Keratinocyte (primary cell): Measurements from ENCODE around the gene DHTKD1. TPM values are rescaled to one million over a fixed set of nuclear protein-coding genes. Genes with fewer than 3 reads are reported as not detected.

ENCODE experiments used
- DNase-seq: peaks from one replicate; pipeline ENCODE4 v3.0.0-alpha.2; 2011; ENCODE audit warnings: low read depth, missing footprints, low spot score
- FAIRE-seq: peaks from 2 replicates; lab custom pipeline; 2011; peaks lifted over from hg19 to GRCh38; lab: Jason Lieb, UNC
- H2AFZ ChIP-seq: 2 replicates; pipeline ENCODE4 v1.6.0; 2012; ENCODE audit warnings: low read length, control low read depth, inconsistent platforms; ENCODE audit not compliant: control insufficient read depth
- H3K27ac ChIP-seq: 2 replicates; pipeline ENCODE4 v1.5.1; 2011; ENCODE audit warnings: low read length; ENCODE audit not compliant: control insufficient read depth, insufficient read depth
- H3K27me3 ChIP-seq: 3 replicates; pipeline ENCODE4 v1.6.0; 2011; ENCODE audit warnings: low read length; ENCODE audit not compliant: control insufficient read depth, insufficient read depth; ENCODE audit errors: extremely low read depth
- H3K36me3 ChIP-seq, 2 experiments: 2 replicates in 1 of 2; 3 replicates in 1 of 2; pipeline ENCODE4 v1.5.1; 2011; ENCODE audit warnings: low read length in 2 of 2, mild to moderate bottlenecking in 1 of 2; ENCODE audit not compliant: control insufficient read depth in 2 of 2, insufficient read depth in 2 of 2; ENCODE audit errors: extremely low read depth in 1 of 2
- H3K4me1 ChIP-seq: 3 replicates; pipeline ENCODE4 v1.5.1; 2011; ENCODE audit warnings: low read length; ENCODE audit not compliant: control insufficient read depth, insufficient read depth; ENCODE audit errors: extremely low read depth
- H3K4me2 ChIP-seq: 3 replicates; pipeline ENCODE4 v1.6.0; 2011; ENCODE audit warnings: low read depth, low read length; ENCODE audit not compliant: control insufficient read depth, insufficient read depth; ENCODE audit errors: extremely low read depth
- H3K4me3 ChIP-seq, 3 experiments: fragments of 200-600 bp in 1 of 3; sonication (generic) in 1 of 3; 2 replicates in 2 of 3; 3 replicates in 1 of 3; pipeline ENCODE4 v1.5.1; 2011 to 2016; ENCODE audit warnings: low read length in 3 of 3, mild to moderate bottlenecking in 3 of 3, control low read depth in 2 of 3, inconsistent platforms in 1 of 3, low read depth in 1 of 3, mixed read lengths in 1 of 3, mixed run types in 1 of 3, moderate library complexity in 1 of 3; ENCODE audit not compliant: control insufficient read depth in 2 of 3, insufficient read depth in 2 of 3; ENCODE audit errors: extremely low read depth in 1 of 3
- H3K79me2 ChIP-seq: 2 replicates; pipeline ENCODE4 v1.6.0; 2012; ENCODE audit warnings: low read length; ENCODE audit not compliant: control insufficient read depth, insufficient read depth
- H3K9ac ChIP-seq: 3 replicates; pipeline ENCODE4 v1.6.0; 2011; ENCODE audit warnings: low read length; ENCODE audit not compliant: control insufficient read depth, insufficient read depth; ENCODE audit errors: extremely low read depth
- H3K9me1 ChIP-seq: 3 replicates; pipeline ENCODE4 v1.6.0; 2011; ENCODE audit warnings: low read length; ENCODE audit not compliant: control insufficient read depth, insufficient read depth; ENCODE audit errors: extremely low read depth
- H3K9me3 ChIP-seq: 2 replicates; pipeline ENCODE4 v1.5.1; 2012; ENCODE audit warnings: low read depth, low read length; ENCODE audit not compliant: control insufficient read depth
- H4K20me1 ChIP-seq: 3 replicates; pipeline ENCODE4 v1.6.0; 2011; ENCODE audit warnings: low read length; ENCODE audit not compliant: control insufficient read depth, insufficient read depth; ENCODE audit errors: extremely low read depth
- CTCF ChIP-seq, 3 experiments: IDR thresholded peaks in 1 of 3; conservative IDR thresholded peaks in 1 of 3; optimal IDR thresholded peaks in 1 of 3; 2 replicates in 2 of 3; 3 replicates in 1 of 3; pipeline versions ENCODE3 to v1.5.1; 2011; ENCODE audit warnings: low read length in 3 of 3, mild to moderate bottlenecking in 3 of 3, moderate library complexity in 2 of 3, control low read depth in 1 of 3, inconsistent platforms in 1 of 3; ENCODE audit not compliant: insufficient read depth in 2 of 3; ENCODE audit errors: extremely low read depth in 1 of 3
- EZH2 ChIP-seq: IDR thresholded peaks from one replicate; pipeline ENCODE4 v1.6.1; 2012; ENCODE audit warnings: inconsistent platforms, mild to moderate bottlenecking, low read length, moderate library complexity
- dilution Hi-C: fragments of 300-500 bp; cut with MboI; formaldehyde crosslinking; loops from one replicate; pipeline ENCODE4 v1.7.0; 2020; ENCODE audit warnings: low sequenced_read_pairs; ENCODE audit not compliant: extremely low pct_ligation_motif_present
- polyA plus RNA-seq, 5 experiments: library from polyadenylated mRNA; depleted of rRNA in 3 of 5; stranded (reverse) in 3 of 5; stranded (forward) in 1 of 5; unstranded in 1 of 5; fragments of >200 nt; gene quantifications; 1 replicate in 1 of 5; 2 replicates in 3 of 5; 3 replicates in 1 of 5; pipeline versions ENCODE4 v1.2.1 to v1.2.3, GENCODE V29; 2011 to 2012; ENCODE audit warnings: missing spikeins in 2 of 5, low read depth in 1 of 5, low replicate concordance in 1 of 5

The DHTKD1 gene
- polyA plus RNA-seq, 1 donor (not counting 4 experiments of a cell fraction or from before 2014, with no cell fraction given) = 12.8 TPM

GRCh38 chr10:12045596-12045995 lies 23.2 kb upstream of the DHTKD1 start:
- peaks cover 20% of the 10 kb centered on the region for H3K79me2 ChIP-seq
- H3K36me3 ChIP-seq = no peaks in the 10 kb centered on the region
- H3K4me1 ChIP-seq = peaks cover 11% of the 10 kb centered on the region
- dilution Hi-C loops = no loop called here
- H3K9me1 ChIP-seq = no peaks in the 10 kb centered on the region
- no peak for TF ChIP-seq CTCF (optimal IDR thresholded peaks at IDR 0.05 in 1 of 3, IDR thresholded peaks at IDR 0.05 in 1 of 3, conservative IDR thresholded peaks at IDR 0.05 in 1 of 3; ENCODE audit: extremely low read depth in 1 of 3, insufficient read depth in 2 of 3, low read length in 3 of 3)
- TF ChIP-seq EZH2 = no peak
- no peak overlapping the region for H2AFZ ChIP-seq
- no peak overlapping the region for H3K4me2 ChIP-seq
- H4K20me1 ChIP-seq = no peaks in the 10 kb centered on the region
- H3K9ac ChIP-seq = no peak overlapping the region
- no peak overlapping the region for H3K27ac ChIP-seq
- no peak for DNase-seq
- FAIRE-seq = no peak
- no peaks in the 10 kb centered on the region for H3K27me3 ChIP-seq
- H3K4me3 ChIP-seq = no peak overlapping the region
- no peaks in the 10 kb centered on the region for H3K9me3 ChIP-seq

GRCh38 chr10:12048547-12048946 lies 20.2 kb upstream of the DHTKD1 start:
- no peaks in the 10 kb centered on the region for H3K9me1 ChIP-seq
- no peak for DNase-seq
- H3K4me2 ChIP-seq = no peak overlapping the region
- no peaks in the 10 kb centered on the region for H3K36me3 ChIP-seq
- no peaks in the 10 kb centered on the region for H3K79me2 ChIP-seq
- H3K4me3 ChIP-seq = no peak overlapping the region
- H4K20me1 ChIP-seq = no peaks in the 10 kb centered on the region
- no peaks in the 10 kb centered on the region for H3K27me3 ChIP-seq
- dilution Hi-C loops = no loop called here
- no peak overlapping the region for H2AFZ ChIP-seq
- no peak overlapping the region for H3K27ac ChIP-seq
- FAIRE-seq = no peak
- H3K4me1 ChIP-seq = peaks cover 4% of the 10 kb centered on the region
- no peak overlapping the region for H3K9ac ChIP-seq
- TF ChIP-seq CTCF (optimal IDR thresholded peaks at IDR 0.05 in 1 of 3, IDR thresholded peaks at IDR 0.05 in 1 of 3, conservative IDR thresholded peaks at IDR 0.05 in 1 of 3; ENCODE audit: extremely low read depth in 1 of 3, insufficient read depth in 2 of 3, low read length in 3 of 3) (no peak), EZH2 (no peak)
- no peaks in the 10 kb centered on the region for H3K9me3 ChIP-seq
